Measurements from ENCODE around the gene CLIP4.

The CLIP4 gene

DNA sequence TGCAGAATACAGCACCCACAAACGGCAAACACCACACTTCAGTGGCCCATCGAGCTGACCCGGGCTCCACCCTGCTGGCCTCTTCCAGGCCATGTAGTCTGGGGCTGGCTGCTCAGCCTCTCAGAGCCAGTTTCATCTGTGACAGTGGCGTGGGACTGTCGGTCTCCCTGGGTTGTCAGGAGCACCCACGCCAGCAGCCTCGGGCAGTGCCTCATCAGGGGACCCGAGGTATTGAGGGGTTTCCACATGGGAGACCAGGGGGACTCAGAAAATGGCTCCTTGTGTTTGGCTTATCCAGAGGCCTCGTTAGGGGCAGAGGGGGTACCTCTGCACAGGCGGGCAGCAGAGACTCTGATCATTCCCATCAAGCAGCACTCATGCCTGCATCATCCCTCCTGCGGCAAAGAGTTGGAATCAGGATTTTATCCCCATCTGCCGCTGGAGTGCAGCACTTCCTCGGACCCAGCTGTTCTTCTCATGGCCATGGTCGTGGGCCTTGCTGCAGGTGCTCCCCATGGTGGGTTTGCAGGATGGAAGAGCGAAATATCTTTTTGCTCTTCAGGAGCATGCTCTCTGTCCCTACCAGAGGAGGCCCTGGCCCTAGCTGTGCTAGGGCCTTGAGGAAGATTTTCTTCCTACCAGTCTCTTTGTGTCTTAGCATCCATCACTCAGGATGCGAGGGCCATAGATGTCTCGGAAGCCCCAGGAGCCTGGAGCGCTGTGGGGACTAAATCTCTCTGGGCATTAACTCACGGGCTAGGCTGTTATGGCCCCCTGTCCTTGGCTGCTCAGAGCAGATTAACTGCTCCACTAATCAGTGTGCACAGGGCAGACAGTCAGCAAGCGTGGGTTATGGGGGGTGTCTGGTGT is 100.8 kb downstream of the CLIP4 start:
- H3K36me3 Mint-ChIP-seq (ENCODE audit: low read depth), result no peaks in the 10 kb centered on the region
- H3K27ac Mint-ChIP-seq, result no peak overlapping the region
- H3K4me3 Mint-ChIP-seq, result no peak overlapping the region
- peaks cover 26% of the 10 kb centered on the region for H3K4me1 Mint-ChIP-seq
- no peak for DNase-seq
- H3K27me3 Mint-ChIP-seq (ENCODE audit: low read depth, poor library complexity), result peaks cover 11% of the 10 kb centered on the region
- no peak for TF ChIP-seq CTCF (IDR thresholded peaks at IDR 0.05)
- H3K9me3 Mint-ChIP-seq, result no peaks in the 10 kb centered on the region

GRCh38 chr2:29216609-29216909 is 101.3 kb downstream of the CLIP4 start:
- no peak for TF ChIP-seq CTCF (IDR thresholded peaks at IDR 0.05)
- Mint-ChIP-seq H3K27ac (no peak overlapping the region), H3K9me3 (no peaks in the 10 kb centered on the region), H3K36me3 (ENCODE audit: low read depth) (no peaks in the 10 kb centered on the region), H3K4me1 (peaks cover 21% of the 10 kb centered on the region), H3K4me3 (no peak overlapping the region), H3K27me3 (ENCODE audit: low read depth, poor library complexity) (peaks cover 7% of the 10 kb centered on the region)
- DNase-seq, result no peak

DNA sequence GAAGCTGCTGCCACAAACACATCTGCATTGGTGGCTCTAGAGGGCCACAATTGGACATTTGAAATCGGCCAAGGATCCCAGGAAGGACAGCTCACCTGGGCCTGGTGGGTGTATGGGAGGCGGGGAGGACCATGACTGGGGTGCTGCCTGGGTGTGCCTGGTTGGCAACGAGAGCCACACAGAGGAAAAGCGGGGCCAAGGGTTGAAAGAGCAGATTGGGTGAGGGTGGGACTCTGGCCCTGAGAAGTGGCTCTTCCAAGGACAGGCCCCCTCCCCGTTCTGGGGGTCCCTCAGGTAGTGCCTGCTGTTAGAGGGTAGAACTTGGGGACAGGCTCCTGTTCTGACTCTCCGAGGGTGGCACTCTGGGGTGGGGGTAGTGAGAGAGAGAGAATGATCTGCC is 102.9 kb downstream of the CLIP4 start:
- peaks cover 11% of the 10 kb centered on the region for H3K27me3 Mint-ChIP-seq (ENCODE audit: low read depth, poor library complexity)
- no peaks in the 10 kb centered on the region for H3K9me3 Mint-ChIP-seq
- no peak overlapping the region for H3K4me3 Mint-ChIP-seq
- no peaks in the 10 kb centered on the region for H3K36me3 Mint-ChIP-seq (ENCODE audit: low read depth)
- DNase-seq, result no peak
- H3K27ac Mint-ChIP-seq, result no peak overlapping the region
- peaks cover 14% of the 10 kb centered on the region for H3K4me1 Mint-ChIP-seq
- no peak for TF ChIP-seq CTCF (IDR thresholded peaks at IDR 0.05)

GRCh38 chr2:29218550-29219125 is 103.4 kb downstream of the CLIP4 start:
- H3K36me3 Mint-ChIP-seq (ENCODE audit: low read depth), result no peaks in the 10 kb centered on the region
- no peak overlapping the region for H3K27ac Mint-ChIP-seq
- no peaks in the 10 kb centered on the region for H3K9me3 Mint-ChIP-seq
- H3K4me3 Mint-ChIP-seq, result no peak overlapping the region
- peaks cover 11% of the 10 kb centered on the region for H3K27me3 Mint-ChIP-seq (ENCODE audit: low read depth, poor library complexity)
- peaks cover 11% of the 10 kb centered on the region for H3K4me1 Mint-ChIP-seq
- DNase-seq, result no peak
- no peak for TF ChIP-seq CTCF (IDR thresholded peaks at IDR 0.05)

GRCh38 chr2:29219374-29219773 is 104.2 kb downstream of the CLIP4 start:
- peaks cover 4% of the 10 kb centered on the region for H3K4me1 Mint-ChIP-seq
- H3K27me3 Mint-ChIP-seq (ENCODE audit: low read depth, poor library complexity), result peaks cover 14% of the 10 kb centered on the region
- no peak overlapping the region for H3K27ac Mint-ChIP-seq
- no peak for DNase-seq
- H3K4me3 Mint-ChIP-seq, result no peak overlapping the region
- H3K36me3 Mint-ChIP-seq (ENCODE audit: low read depth), result no peaks in the 10 kb centered on the region
- no peak for TF ChIP-seq CTCF (IDR thresholded peaks at IDR 0.05)
- no peaks in the 10 kb centered on the region for H3K9me3 Mint-ChIP-seq

All from nephron progenitor cell (in vitro differentiated cells).